Lower leg skin (tissue), 3 donors: ENCODE results near the gene PRKCSH.

Source experiments
- CTCF ChIP-seq, 3 donors: fragments of 450-650 bp; IDR thresholded peaks; one replicate each; pipeline ENCODE4 v1.5.1; 2016; ENCODE audit warnings: antibody characterized with exemption in 3 of 3, mild to moderate bottlenecking in 3 of 3, moderate library complexity in 2 of 3
- POLR2A ChIP-seq, 2 donors: fragments of 450-650 bp; IDR thresholded peaks; one replicate each; pipeline ENCODE4 v1.6.1; 2016 to 2017; ENCODE audit warnings: antibody characterized with exemption in 2 of 2, mild to moderate bottlenecking in 1 of 2, moderate library complexity in 1 of 2

GRCh38 chr19:11450570-11451326 is 15.3 kb downstream of the PRKCSH start:
- TF ChIP-seq CTCF (IDR thresholded peaks at IDR 0.05) (no peak), POLR2A (IDR thresholded peaks at IDR 0.05) (no peak)
